Epithelial cell of proximal tubule (primary cell): ENCODE results near the gene PHLDA3. TPM values are rescaled to one million over a fixed set of nuclear protein-coding genes. Genes with fewer than 3 reads are reported as not detected.

Experiments
- DNase-seq: peaks from one replicate; pipeline ENCODE4 v3.0.0-alpha.2; 2011; ENCODE audit warnings: low read depth
- H3K4me3 ChIP-seq: 2 replicates; pipeline ENCODE4 v1.5.1; 2011; ENCODE audit warnings: low read depth, mild to moderate bottlenecking, low read length
- CTCF ChIP-seq: conservative IDR thresholded peaks from 2 replicates; pipeline ENCODE4 v1.5.1; 2012; ENCODE audit warnings: low read depth, mild to moderate bottlenecking, low read length
- total RNA-seq: library from RNA; depleted of rRNA; stranded (reverse); fragments of >200 nt; gene quantifications from 2 replicates; pipeline ENCODE4 v1.2.3, GENCODE V29; 2015

PHLDA3 gene
- total RNA-seq, 1 donor from 2014 or later = 53.9 TPM

- no peak for DNase-seq
- H3K4me3 ChIP-seq = no peak overlapping the region
- no peak for TF ChIP-seq CTCF
Observed at GRCh38 chr1:201514466-201514865, 45.5 kb upstream of the PHLDA3 start.

GRCh38 chr1:201513498-201514243 lies 44.7 kb upstream of the PHLDA3 start:
- no peak overlapping the region for H3K4me3 ChIP-seq
- no peak for DNase-seq
- TF ChIP-seq CTCF = no peak

GRCh38 chr1:201511941-201512539 lies 43.1 kb upstream of the PHLDA3 start:
- H3K4me3 ChIP-seq = no peak overlapping the region
- no peak for DNase-seq
- no peak for TF ChIP-seq CTCF

GRCh38 chr1:201511396-201511940 lies 42.5 kb upstream of the PHLDA3 start:
- no peak for DNase-seq
- no peak overlapping the region for H3K4me3 ChIP-seq
- no peak for TF ChIP-seq CTCF

GRCh38 chr1:201510734-201511133 lies 41.7 kb upstream of the PHLDA3 start:
- no peak for TF ChIP-seq CTCF

GRCh38 chr1:201509601-201510374 lies 40.8 kb upstream of the PHLDA3 start:
- TF ChIP-seq CTCF = no peak
- no peak for DNase-seq
- no peak overlapping the region for H3K4me3 ChIP-seq

More at GRCh38 chr1:201510734-201511133, 41.7 kb upstream of the PHLDA3 start:
- no peak overlapping the region for H3K4me3 ChIP-seq
- DNase-seq = no peak
